Measurements from ENCODE around the gene VPS13D.

The VPS13D gene

DNA sequence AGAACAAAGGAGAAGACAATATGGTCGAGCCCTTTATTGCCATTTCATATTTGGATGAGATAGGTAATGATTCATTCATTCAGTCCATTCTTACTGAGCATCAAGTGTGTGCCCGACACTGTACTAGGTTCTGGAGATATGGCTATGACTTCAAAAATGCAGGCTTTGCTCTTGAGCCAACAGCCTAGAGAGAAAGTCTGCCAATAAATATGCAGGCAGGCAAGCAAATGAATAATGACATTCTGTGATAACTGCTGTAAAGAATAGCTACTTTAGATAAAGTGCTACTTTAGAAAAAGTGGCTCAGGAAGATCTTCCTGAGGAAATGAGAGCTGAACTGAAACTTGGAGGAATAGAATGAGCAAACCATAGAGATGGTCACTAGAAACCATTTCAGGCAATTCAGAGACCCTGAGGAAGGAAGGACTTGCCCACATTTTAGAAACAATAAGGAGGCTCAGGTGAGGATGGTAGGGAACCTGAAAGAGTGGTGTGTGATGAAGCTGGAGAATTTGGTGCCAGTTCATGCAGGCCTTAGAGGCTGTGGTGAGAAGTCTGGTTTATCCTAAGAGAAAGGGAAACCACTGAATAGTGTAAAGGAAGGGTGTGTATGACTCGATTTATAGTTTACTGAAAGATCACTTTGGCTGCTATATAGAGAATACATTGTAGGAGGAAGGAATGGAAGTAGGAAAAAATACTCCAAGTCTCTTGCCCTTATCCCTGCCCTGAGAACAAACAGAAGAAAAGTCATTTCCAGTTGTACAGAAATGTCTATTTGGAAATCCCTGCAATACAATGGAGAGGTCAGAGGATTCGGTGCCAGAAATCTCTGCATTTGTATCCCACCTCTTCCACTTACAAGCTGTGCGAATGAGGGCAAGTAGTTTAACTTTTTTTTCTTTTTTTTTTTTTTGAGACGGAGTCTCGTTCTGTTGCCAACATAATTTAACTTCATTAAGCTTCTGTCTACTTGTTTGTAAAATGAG is 167.9 kb downstream of the VPS13D start:
- H3K4me1 ChIP-seq (ENCODE audit: control insufficient read depth, insufficient read depth, low read length): peaks cover 5% of the 10 kb centered on the region; the same call in 1 of the 2 replicates
- no peaks in the 10 kb centered on the region for H3K27me3 ChIP-seq (ENCODE audit: control insufficient read depth, insufficient read depth, low read length)
- H3K4me3 ChIP-seq (ENCODE audit: low read depth, low read length): no peak overlapping the region
- no peak overlapping the region for H3K9ac ChIP-seq (ENCODE audit: low read depth, low read length)
- peaks cover 16% of the 10 kb centered on the region for H3K36me3 ChIP-seq (ENCODE audit: control insufficient read depth, insufficient read depth, low read length)
- H3K9me3 ChIP-seq (ENCODE audit: control insufficient read depth, insufficient read depth, low read length): no peaks in the 10 kb centered on the region
- no peak overlapping the region for H3K27ac ChIP-seq (ENCODE audit: low read depth, low read length)

DNA sequence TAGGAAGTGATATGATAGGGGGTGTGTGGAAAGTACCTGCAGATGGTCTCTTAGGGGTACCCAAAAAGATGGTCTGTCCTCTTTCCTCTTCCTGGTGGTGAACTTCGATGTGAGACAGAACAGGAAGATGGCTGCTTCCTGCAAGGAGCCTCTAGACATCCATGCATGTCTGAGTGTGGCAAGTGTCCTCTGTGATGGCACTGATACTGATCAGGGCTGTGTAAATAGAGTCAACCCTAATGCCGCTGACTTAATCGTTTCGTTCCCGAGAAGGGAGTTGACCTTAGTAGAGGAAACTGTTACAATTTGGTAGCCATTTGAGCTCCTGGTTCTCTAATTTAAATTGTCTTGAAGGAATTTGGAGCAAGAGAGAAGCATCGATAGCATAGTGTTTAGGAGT is 168.6 kb downstream of the VPS13D start:
- H3K36me3 ChIP-seq (ENCODE audit: control insufficient read depth, insufficient read depth, low read length): peaks cover 21% of the 10 kb centered on the region
- peaks cover 5% of the 10 kb centered on the region; the same call in 1 of the 2 replicates for H3K4me1 ChIP-seq (ENCODE audit: control insufficient read depth, insufficient read depth, low read length)
- H3K9ac ChIP-seq (ENCODE audit: low read depth, low read length): no peak overlapping the region
- H3K4me3 ChIP-seq (ENCODE audit: low read depth, low read length): no peak overlapping the region
- H3K27me3 ChIP-seq (ENCODE audit: control insufficient read depth, insufficient read depth, low read length): no peaks in the 10 kb centered on the region
- H3K27ac ChIP-seq (ENCODE audit: low read depth, low read length): no peak overlapping the region
- no peaks in the 10 kb centered on the region for H3K9me3 ChIP-seq (ENCODE audit: control insufficient read depth, insufficient read depth, low read length)

DNA sequence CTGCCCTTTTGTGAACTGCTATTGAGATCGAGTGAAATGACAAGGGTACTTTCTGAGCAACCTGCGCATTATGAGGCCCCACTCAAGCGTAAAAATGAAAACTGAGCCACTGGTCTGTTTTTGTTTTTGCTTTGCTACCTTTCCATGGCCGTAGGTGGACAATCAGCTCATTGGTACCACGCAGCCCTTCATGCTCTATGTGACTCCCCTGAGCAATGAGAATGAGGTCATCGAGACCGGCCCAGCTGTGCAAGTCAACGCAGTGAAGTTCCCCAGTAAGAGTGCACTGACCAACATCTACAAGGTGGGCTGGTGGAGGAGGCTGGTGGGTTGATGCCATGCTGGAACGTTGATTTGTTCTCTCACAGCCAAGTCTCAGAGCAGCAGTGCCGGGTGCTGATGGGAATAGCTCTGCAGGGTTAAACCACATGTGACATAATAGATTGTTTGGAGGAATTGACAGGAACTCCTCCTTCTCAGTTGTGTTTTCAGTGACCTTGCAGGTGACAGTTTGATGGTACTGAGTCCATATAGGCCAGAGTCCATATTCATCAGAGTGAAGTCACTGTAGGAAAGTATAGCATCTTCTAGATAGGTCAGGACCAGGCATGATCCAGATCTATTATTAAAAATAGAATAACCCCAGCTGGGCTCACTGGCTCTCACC is 170.3 kb downstream of the VPS13D start:
- Histone ChIP-seq H3K9me3 (ENCODE audit: control insufficient read depth, insufficient read depth, low read length) (no peaks in the 10 kb centered on the region), H3K9ac (ENCODE audit: low read depth, low read length) (no peak overlapping the region), H3K27ac (ENCODE audit: low read depth, low read length) (no peak overlapping the region), H3K4me1 (ENCODE audit: control insufficient read depth, insufficient read depth, low read length) (peaks cover 5% of the 10 kb centered on the region; the same call in 1 of the 2 replicates), H3K4me3 (ENCODE audit: low read depth, low read length) (no peak overlapping the region), H3K36me3 (ENCODE audit: control insufficient read depth, insufficient read depth, low read length) (peaks cover 38% of the 10 kb centered on the region), H3K27me3 (ENCODE audit: control insufficient read depth, insufficient read depth, low read length) (no peaks in the 10 kb centered on the region)

DNA sequence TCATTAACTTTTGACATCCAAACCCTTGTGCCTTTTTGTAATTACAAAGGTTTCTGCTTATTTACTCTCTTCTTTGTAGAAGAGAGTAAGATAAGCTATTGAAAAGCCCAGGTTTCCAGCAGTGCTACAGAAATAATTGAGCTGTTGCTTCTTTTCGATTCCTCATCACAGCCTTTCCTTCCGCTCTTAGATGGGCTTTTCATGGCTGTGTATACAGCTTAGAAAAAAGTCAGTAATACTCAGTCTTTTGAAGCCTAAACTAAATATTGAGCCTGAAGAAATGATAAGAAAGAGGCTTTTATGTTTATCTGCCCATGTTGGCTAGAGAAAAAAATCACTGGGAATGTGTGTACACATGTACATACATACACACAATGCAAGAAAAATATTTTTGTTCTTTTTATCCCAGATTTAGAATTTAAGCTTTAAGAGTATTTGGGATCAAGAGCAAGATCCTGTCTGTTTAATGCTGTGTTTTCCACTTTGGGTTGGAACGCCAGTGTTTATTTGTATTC is 172.4 kb downstream of the VPS13D start:
- H3K4me1 ChIP-seq (ENCODE audit: control insufficient read depth, insufficient read depth, low read length): peaks cover 5% of the 10 kb centered on the region; the same call in 1 of the 2 replicates
- no peaks in the 10 kb centered on the region for H3K9me3 ChIP-seq (ENCODE audit: control insufficient read depth, insufficient read depth, low read length)
- peaks cover 44% of the 10 kb centered on the region for H3K36me3 ChIP-seq (ENCODE audit: control insufficient read depth, insufficient read depth, low read length)
- H3K27ac ChIP-seq (ENCODE audit: low read depth, low read length): no peak overlapping the region
- no peaks in the 10 kb centered on the region for H3K27me3 ChIP-seq (ENCODE audit: control insufficient read depth, insufficient read depth, low read length)
- H3K4me3 ChIP-seq (ENCODE audit: low read depth, low read length): no peak overlapping the region
- no peak overlapping the region for H3K9ac ChIP-seq (ENCODE audit: low read depth, low read length)

DNA sequence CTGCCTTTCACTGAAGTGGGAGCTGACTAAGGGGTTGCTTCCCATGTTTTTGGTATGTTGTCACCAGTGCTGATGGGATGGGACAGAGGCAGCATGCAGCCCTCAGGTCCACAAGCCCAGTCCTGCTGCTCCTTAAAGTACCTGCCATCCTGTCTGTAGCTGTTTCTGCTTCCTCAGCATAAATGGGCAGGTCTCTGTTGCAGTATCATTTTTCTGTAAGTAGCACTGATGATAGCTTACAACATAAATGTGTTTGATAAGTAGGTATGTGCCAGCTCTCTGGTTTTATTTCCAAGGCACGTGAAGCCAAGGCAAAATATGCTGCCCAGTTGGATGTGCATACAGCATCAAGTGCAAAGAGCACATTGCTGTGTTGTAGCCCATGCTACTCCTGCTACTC is 173.0 kb downstream of the VPS13D start:
- Histone ChIP-seq H3K4me1 (ENCODE audit: control insufficient read depth, insufficient read depth, low read length) (peaks cover 5% of the 10 kb centered on the region; the same call in 1 of the 2 replicates), H3K9ac (ENCODE audit: low read depth, low read length) (no peak overlapping the region), H3K27me3 (ENCODE audit: control insufficient read depth, insufficient read depth, low read length) (no peaks in the 10 kb centered on the region), H3K9me3 (ENCODE audit: control insufficient read depth, insufficient read depth, low read length) (no peaks in the 10 kb centered on the region), H3K36me3 (ENCODE audit: control insufficient read depth, insufficient read depth, low read length) (peaks cover 44% of the 10 kb centered on the region), H3K27ac (ENCODE audit: low read depth, low read length) (no peak overlapping the region), H3K4me3 (ENCODE audit: low read depth, low read length) (no peak overlapping the region)

DNA sequence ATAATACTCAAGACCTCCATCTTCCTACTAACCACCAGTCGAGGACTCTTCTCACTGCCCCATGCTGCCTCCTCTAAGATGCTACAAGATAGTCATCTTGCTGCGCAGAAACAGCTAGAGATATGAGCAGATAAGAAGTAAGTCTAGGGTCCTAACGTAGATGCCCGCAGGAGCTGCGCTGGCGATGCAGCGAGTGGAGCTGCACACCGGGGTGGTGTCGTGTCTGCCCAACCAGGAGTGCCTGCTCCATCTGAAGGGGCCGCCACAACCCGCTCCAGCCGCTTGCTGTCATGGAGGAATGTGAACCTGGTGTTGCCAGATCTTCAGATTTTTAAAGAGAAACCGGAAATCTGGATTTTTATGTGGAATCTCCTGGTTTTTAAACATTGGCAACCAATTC is 175.1 kb downstream of the VPS13D start:
- no peak overlapping the region for H3K4me3 ChIP-seq (ENCODE audit: low read depth, low read length)
- no peaks in the 10 kb centered on the region for H3K9me3 ChIP-seq (ENCODE audit: control insufficient read depth, insufficient read depth, low read length)
- H3K27ac ChIP-seq (ENCODE audit: low read depth, low read length): no peak overlapping the region
- H3K27me3 ChIP-seq (ENCODE audit: control insufficient read depth, insufficient read depth, low read length): no peaks in the 10 kb centered on the region
- no peak overlapping the region for H3K9ac ChIP-seq (ENCODE audit: low read depth, low read length)
- peaks cover 5% of the 10 kb centered on the region; the same call in 1 of the 2 replicates for H3K4me1 ChIP-seq (ENCODE audit: control insufficient read depth, insufficient read depth, low read length)
- H3K36me3 ChIP-seq (ENCODE audit: control insufficient read depth, insufficient read depth, low read length): peaks cover 43% of the 10 kb centered on the region

DNA sequence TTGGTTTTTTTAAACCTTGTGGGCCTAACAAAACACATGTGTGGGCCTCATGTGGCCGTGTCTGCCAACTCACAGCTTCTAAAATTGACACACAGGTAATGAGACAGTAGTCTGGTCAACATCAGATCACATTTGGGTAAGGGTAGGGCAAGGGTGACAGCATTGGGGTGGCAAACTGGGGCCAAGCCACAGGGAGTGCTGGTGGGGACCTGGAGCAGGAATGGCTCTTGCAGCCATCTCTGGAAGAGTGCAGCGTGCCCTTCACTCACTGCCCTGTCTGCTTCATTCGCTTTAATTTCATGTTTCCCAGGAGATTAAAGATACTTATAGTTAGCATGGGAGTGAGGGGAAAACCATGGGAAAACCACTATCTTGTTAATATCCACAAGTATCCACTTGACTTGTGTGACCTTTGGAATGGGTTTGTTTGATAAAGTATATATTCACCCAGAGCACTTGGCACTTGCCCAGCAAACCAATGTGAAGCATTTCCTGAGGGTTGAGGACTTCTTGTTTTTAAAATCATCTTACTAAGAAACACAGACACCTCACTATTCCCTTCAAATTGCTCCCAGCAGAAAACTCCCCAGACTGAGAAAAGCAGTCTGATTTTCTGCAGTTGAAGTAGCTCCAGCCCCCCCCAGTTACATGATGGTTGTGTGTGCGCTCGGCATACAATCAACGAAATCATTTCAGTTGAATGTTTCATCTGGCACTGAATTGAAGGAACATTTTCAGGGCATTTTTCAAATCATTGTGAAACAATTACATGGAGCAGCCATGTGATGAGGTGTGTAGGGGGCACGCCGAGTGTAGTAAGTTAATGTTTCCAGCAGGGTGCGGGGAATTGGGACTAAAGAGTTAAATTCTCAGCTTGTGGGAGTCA is 175.7 kb downstream of the VPS13D start:
- Histone ChIP-seq H3K27ac (ENCODE audit: low read depth, low read length) (no peak overlapping the region), H3K4me3 (ENCODE audit: low read depth, low read length) (no peak overlapping the region), H3K36me3 (ENCODE audit: control insufficient read depth, insufficient read depth, low read length) (peaks cover 40% of the 10 kb centered on the region), H3K9ac (ENCODE audit: low read depth, low read length) (no peak overlapping the region), H3K27me3 (ENCODE audit: control insufficient read depth, insufficient read depth, low read length) (no peaks in the 10 kb centered on the region), H3K4me1 (ENCODE audit: control insufficient read depth, insufficient read depth, low read length) (peaks cover 5% of the 10 kb centered on the region; the same call in 1 of the 2 replicates), H3K9me3 (ENCODE audit: control insufficient read depth, insufficient read depth, low read length) (peaks cover 6% of the 10 kb centered on the region)

DNA sequence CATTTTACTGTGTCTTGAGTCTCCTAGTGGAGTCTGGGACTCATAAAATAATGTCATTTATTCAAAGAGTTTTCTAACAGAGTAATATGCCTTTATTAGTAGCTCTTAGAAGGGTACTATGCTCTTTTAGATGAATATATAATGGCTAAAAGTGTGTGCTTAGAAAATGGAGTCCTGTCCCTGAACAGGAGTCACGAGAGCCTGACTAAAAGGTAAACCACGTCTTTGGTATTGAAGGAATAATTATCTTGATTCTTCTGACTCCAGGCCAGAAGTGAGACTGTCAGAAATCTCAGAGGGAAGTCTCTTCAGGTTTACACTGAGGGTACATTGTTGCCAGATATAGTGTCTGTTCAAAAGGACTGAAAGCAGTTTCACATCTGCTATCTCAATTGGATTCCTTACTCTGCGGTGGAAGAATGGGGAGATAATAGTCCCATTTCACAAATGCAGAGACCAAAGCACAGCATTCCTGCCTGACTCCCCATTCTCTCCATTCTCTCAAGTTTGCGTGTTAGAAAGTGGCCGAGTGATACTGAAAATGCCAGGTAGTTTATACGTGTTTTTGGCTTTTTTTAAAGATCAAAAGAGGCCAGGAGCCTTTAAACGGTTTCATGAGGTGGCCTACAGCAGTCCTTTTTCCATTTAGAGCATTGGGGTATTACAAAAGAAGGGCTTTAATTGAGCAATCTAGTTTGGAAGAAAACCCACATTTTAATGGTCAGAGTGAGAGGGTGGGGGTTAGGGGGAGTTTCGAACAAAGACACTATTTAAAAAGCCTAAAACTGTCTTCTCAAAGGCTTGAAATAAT is 176.6 kb downstream of the VPS13D start:
- Histone ChIP-seq H3K4me3 (ENCODE audit: low read depth, low read length) (no peak overlapping the region), H3K36me3 (ENCODE audit: control insufficient read depth, insufficient read depth, low read length) (peaks cover 35% of the 10 kb centered on the region), H3K4me1 (ENCODE audit: control insufficient read depth, insufficient read depth, low read length) (peaks cover 5% of the 10 kb centered on the region; the same call in 1 of the 2 replicates), H3K9me3 (ENCODE audit: control insufficient read depth, insufficient read depth, low read length) (peaks cover 6% of the 10 kb centered on the region), H3K27ac (ENCODE audit: low read depth, low read length) (no peak overlapping the region), H3K9ac (ENCODE audit: low read depth, low read length) (no peak overlapping the region), H3K27me3 (ENCODE audit: control insufficient read depth, insufficient read depth, low read length) (no peaks in the 10 kb centered on the region)

DNA sequence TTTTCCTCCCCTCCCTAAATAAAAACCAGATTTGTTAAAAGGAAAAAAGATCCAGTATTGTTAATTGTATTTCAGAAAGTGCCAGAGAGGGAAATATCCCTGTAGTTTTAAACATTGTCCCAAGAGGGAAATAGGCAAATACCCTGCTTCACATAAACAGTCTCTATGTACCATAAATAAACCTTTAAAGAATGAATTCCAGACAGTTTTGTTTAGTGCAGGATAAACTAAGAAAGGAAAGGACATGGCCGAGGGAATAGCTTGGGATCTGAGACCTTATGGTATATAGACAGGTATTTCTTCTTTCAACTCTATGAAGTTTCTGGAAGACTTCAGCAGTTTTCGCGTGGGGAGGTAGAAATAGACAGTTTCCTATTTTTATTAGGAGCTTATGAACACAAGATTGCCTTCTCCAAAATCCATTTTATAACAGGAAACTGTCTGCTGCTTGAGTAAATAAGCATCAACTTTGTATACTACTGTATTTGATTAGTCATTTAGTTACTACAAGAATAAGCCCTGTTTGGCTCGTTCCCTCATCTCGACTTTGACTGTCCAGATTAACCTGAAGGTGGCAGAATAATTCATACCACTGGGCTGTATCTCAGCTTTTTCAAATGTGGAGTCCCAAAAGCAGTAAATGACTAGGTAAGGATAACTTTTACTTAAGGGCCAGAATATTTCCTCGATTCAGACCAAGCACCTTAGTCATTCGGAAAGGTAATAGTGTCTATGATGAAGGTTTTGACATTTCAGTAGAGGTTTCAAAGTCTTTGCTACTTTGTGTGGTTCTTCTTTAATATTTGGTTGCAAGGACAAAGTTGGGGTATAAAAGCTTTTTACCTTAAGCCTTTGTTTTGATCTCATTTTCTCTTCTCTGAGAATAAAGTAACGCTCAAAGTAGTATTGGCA is 177.5 kb downstream of the VPS13D start:
- Histone ChIP-seq H3K4me3 (ENCODE audit: low read depth, low read length) (no peak overlapping the region), H3K9me3 (ENCODE audit: control insufficient read depth, insufficient read depth, low read length) (peaks cover 6% of the 10 kb centered on the region), H3K9ac (ENCODE audit: low read depth, low read length) (no peak overlapping the region), H3K36me3 (ENCODE audit: control insufficient read depth, insufficient read depth, low read length) (peaks cover 35% of the 10 kb centered on the region), H3K27ac (ENCODE audit: low read depth, low read length) (no peak overlapping the region), H3K4me1 (ENCODE audit: control insufficient read depth, insufficient read depth, low read length) (peaks cover under 1% of the 10 kb centered on the region; the same call in 1 of the 2 replicates), H3K27me3 (ENCODE audit: control insufficient read depth, insufficient read depth, low read length) (no peaks in the 10 kb centered on the region)
